ENCODE results near the gene PHLDB1.

Gene PHLDB1

DNA sequence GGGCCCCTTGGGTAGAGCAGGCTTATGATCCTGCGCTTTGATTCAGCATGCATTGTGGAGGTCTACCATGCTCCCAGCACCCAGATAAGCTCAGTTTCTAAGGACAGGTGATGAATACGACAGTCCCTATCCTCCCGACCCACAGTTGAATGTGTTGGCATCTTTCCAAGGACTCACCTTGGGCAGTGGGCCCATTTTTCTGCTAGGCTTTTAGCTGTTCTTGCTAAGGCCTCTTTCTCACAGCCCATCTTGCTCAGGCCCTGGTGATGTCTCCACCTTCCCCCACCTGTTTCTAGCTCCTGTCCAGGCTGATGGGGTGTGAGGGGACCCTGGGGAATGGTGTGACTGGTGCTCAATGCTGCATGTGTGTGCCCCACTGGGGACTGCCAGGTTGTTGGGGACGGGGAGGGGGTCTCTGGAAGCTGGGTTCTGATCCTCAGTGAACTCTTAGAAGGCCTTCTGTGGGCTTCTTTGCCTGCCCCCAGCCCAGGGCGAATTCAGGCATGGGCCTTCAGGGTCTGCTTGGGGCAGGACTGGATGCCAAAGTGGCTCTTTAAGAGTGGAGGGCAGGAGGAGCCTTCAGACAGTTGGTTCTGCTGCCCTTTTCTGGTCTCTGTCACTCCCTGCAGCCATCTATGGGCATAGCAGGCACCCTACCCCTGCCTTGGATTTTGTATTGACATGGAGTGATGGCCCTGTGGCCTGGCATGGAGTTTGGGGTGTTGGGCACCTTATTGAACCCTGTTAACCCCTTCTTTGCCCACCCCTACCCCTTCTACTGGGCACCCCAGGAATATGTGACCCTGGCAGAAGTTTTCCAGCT, 33.1 kb downstream of the PHLDB1 start:
- no peak for DNase-seq

DNA sequence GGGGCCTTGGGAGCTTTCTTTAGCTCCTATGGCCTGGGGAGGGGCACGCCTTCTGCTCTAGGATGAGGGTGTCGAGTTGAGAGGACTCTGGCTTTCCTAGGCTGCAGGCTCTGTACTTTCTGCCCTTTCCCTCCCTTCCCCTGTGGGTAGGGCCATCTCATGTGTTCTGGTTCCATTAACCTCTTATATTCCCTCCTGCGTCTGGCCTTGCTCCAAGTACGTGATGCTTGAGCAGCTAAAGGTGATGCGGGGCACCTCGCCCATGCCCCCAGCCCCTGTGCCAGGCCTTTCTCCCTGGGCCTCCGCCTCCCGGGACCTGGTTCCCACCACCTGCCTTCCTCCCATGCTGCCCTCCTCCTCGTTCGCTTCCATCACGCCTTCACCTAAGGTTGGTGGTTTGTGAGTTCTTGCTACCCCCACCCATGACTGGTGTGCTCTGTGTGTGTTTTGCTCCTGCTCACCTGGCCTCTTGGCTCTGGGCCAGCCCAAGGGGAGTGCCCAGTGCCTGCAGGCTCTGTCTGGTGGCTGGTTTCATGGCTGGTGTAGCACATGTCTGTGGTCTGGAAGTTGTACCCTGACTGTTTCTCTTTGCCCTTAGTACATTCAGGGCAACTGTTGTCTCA, 34.1 kb downstream of the PHLDB1 start:
- no peak for DNase-seq

DNA sequence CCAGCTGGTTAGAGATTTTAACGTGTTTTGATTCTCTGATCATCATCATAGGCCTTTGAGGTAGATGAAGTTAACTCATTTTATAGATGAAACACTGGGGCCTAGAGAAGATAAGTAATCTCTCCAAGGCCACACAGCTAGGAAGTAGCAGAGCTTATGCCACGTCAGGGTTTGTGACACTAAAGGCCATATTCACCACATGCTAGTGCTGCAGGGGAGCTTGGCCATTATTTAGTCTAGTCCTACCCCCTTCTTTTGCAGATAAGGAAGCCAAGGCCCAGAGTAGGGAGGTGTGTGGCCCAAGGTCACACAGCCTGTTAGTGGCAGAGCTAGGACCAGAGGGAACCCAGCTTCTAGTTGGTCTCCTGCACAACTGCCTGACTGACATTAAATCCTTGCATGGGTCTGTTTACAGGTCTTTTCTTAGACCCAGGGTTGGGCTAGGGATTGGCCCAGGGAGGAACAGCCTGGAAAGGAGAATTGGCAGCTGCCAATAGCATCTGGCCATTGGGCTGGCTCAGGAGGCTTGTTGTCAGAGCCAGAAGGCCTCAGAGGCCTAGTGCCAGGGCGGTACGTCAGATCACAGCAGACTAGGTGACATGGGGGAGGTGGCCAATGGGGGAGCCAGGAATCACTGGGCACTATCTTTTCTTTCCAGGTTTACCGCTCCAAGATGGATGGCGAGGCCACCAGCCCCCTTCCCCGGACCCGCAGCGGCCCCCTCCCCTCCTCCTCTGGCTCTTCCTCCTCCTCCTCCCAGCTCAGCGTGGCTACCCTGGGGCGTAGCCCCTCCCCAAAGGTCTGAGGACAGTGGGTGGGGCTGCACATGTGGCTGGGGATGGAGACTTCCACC, 36.0 kb downstream of the PHLDB1 start:
- DNase-seq = no peak

DNA sequence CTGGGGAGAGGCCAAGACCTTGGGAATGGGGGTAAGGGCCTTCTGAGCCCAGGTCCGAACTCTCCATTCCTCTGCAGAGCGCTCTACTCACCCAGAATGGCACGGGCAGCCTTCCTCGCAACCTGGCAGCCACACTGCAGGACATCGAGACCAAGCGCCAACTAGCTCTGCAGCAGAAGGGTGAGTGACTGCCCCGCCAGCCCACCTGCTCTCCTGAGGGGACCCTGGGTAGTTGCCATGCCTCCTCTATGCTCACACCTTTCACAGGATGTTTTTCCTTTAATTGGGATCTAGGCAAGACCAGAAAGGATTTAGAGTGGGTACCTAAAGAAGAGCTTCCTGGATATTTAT, 36.6 kb downstream of the PHLDB1 start:
- no peak for DNase-seq

DNA sequence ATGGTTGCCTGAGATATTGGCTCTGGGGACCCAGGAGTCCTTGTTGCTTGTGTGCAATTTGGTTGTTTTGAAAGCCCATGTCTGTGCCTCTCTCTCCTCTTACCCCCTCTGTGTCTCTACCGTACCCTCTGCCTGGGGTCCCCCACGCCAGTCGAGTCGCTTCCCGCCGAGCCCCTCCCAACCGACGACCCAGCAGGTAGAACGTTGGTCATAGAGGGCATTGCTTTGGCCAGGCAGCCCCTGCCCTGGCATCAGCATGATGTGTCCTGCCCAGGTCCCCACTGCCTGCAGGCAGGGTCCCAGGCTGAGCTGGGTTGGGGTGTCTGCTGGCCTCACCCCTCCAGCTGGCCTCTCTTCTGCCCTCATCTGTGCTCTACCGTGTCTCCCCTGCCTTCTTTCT, 37.1 kb downstream of the PHLDB1 start:
- no peak for DNase-seq

DNA sequence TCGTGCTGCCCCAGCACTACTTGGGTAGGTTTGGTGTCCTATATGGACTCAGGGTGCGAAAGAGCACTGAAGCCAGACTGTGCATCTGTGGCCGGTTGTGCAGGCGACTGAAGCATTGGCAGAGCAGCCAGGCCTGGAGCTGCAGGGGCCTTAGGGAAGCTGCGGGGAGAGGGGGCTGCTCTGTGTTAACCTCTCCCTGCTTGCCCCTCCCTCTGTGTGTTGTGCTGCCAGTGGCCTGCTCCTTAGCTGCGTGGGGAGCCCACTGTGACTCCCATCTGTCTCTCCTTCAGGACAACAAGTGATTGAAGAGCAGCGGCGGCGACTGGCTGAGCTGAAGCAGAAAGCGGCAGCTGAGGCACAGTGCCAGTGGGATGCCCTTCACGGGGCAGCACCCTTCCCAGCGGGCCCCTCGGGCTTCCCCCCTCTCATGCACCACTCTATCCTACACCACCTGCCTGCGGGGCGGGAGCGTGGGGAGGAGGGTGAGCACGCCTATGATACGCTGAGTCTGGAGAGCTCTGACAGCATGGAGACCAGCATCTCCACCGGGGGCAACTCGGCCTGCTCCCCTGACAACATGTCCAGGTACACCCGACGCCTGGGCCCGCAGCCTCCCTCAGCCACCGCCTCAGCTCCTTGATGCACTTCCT, 37.8 kb downstream of the PHLDB1 start:
- no peak for DNase-seq

DNA sequence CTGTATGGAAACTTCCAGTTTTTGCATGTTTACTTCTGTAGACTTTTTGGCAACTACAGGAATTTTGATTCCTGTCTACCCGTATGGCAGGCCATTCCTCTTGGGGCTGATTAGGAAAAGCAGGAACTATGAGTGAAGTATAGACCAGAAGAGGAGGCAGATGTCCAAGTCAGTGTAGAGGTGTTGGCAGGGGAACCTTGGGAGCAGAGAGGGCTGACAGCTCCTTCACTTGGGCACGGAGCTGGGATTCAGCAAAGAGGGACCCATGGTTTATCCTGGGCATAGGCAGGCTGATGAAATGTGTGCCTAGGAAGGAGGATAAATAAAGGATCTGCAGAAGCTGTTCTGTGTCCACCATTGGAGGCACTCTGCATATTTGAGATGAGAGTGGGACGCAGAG, 39.0 kb downstream of the PHLDB1 start:
- DNase-seq = no peak

DNA sequence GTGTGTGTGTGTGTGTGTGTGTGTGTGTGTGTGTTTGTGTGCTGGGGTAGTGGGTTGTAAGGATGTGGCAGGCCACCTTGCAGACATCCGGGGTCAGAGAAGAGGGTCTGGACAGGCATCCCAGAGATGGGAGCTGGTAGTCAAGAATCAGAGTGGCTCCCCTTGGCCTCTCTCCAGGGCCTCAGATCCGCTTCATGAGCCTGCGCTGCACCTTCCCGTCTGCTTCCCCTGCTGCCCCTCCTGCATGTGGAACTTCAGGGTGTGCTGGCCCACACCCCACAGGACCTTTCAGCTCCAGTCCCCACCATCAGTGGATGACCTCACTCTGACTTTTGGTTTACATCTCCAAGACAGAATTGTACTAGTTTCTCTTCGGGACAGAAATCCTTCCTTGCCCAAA, 40.9 kb downstream of the PHLDB1 start:
- DNase-seq = no peak

DNA sequence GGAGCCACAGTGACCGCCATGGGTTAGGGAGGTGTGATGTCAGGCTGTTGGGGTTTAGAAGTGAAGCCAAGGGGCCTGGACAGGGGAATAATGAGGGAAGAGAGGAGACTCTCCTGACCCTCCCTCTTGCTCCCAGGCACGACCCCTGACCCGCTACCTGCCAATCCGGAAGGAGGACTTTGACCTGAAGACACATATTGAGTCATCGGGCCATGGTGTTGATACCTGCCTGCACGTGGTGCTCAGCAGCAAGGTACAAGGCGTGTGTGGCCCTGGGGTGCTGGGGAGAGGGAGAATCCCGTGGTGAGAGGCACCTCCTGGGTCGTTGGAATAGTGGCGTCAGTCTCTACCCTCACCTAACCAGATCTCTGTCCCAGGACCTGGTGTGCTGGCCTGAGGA, 42.5 kb downstream of the PHLDB1 start:
- DNase-seq = no peak

DNA sequence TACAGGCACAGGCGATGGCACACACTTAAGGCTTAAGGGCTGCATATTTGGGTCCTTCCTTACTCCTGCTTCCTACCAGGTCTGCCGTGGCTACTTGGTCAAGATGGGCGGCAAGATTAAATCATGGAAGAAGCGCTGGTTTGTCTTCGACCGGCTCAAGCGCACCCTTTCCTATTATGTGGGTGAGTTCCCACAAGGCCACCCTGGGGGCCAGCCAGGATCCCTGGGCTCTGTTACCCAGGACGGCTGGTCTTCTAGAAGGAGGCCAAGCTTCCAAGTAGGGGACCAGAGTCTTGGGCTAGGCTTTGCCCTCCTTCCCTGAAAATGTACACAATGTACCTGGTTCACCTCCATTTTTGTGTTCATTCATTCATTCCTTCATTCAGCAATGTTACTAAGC, 43.0 kb downstream of the PHLDB1 start:
- no peak for DNase-seq

DNA sequence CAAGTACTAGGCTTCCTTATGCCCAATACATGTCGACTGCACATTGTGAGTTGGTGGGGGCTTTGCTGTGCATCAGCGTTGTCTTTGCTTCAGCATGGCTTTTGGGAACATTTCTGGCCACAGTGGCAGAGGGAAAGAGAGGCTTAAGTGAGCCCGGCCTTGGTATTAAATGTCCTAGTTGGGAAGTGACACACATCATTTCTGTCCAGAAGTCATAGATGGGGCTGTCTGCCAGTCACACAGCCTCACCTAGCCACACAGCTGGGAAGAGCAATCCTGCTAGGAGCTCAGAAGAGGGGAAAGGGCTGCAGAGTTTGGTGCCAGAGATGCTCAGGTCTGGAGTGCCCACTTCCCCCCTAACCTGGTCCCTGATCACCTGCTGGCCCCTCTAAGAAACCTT, 44.4 kb downstream of the PHLDB1 start:
- no peak for DNase-seq

DNA sequence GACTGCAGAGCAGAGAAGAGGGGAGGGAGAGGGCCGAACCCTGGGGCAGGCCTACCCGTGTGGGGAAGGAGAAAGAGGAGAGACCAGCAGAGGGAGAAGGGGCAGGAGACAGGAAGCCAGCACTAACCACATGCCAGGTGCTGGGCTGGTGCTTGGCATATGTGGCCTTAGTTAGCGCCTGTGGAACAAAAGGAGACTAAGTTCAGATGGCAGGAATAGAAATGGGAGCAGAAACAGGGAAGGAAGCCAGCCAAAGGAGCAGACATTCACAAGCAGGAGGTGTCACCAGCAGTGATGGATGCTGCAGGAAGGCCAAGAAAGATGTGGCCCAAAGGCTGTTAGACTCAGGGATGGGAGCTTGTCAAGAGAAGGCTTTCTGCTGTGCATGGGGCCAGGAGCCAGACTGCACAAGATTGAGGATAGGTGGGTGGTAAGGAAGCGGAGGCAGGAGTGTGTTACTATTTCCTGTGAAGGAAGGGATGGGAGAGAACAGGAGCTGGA, 45.3 kb downstream of the PHLDB1 start:
- DNase-seq = no peak

DNA sequence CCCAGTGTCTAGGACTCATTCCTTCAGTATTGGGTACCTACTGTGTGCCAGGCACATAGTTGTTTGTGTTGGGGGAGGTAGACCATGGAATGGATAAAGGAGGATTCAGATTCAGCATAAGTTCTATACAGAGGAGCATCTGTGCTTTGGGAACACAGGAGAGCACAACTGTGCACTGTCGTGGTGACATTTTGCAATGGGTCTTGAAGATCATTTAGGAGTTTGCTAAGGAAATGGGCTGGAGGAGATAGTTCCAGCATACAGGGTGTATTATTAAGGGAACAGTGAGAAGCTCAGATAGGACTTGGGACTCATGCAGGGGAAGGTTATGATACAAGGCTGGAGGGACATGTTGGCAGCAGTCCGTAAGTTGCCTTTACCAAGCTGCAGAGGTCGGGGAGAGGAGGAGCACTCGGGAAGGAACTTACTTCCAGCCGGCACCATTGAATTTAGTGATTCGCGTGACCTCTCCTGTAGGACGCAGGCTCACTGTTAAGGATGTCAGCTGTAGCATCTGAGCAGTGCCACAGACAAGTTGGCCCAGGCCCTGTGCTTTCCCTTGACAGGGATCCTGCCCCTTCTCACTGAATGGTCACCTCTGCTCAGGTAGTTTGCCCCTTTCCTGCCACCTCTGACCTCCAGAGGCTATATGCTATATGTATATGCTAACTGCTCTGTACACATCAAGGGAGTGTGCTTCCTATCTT, 46.4 kb downstream of the PHLDB1 start:
- DNase-seq = no peak

DNA sequence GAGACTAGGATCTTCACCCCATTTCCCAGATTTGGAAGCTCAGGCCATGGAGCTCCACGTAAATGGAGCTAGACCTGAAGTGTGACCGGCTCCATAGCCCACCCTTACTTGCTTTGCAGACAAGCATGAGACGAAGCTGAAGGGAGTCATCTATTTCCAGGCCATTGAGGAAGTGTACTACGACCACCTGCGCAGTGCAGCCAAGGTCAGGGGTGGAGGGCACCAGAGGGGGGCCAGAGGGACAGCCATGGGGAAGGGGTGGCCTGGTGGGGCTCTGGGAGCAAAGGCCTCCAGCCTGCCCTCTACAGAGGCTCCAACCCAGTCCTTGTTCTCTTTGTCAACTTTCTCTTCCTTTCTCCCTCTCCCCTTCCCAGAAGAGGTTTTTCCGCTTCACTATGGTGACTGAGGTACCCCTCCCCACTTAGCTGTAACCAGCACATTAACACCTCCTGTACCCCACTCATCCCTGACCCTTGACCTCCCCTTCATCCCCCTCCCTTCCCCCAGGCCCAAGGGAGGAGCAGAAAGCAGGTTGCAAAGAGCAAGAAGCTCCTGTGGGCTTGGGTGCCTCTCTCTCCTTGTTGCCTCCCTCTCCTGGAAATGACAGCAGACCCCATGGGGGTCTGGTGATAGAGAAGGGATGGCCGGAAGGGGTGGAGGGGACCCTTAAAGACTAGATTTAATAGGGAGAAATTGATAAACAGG, 48.2 kb downstream of the PHLDB1 start:
- DNase-seq = no peak

DNA sequence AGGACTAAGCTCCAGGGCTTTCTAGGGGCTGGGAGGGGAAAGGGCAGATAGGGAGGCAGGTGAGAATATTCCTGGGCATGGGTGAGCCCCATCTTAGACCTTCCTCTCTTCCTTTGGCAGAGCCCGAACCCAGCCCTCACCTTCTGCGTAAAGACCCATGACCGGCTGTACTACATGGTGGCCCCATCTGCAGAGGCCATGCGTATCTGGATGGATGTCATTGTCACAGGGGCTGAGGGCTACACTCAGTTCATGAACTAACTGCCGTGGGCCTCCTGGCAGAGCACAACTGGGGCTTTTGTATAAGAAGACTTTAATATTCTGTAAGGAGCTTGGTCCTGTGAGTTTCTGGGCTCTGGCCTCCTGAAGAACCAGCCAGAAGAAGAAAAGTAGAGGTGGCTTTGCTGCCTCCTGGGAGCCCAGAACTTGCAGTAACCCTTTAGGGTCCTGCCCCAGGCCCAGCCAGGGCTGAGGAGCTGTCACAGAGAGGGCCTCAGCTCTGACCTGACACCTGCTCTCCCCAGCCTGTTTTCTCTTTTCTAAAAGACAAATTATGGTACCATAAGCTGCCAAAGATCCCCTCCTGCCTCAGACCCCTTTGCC, 49.2 kb downstream of the PHLDB1 start:
- DNase-seq = no peak

DNA sequence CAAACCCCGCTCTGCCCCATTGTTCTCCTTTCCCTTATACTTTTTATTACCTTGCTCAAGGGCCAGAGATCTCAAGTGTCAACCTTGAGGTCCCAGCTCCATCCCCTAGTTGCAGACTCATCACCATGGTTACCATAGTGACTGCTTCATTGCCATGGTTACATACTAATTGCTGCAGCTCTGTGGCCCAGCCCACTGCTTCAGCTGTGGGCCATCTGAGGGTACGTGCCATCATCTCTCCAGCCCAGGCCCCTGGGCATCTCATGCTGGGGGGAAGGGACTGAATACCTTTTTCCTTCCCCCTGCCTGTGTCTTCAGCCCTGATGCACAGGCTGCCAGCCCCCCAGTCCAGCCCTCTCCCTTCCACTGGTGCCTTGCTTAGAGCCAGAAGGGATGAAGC, 49.8 kb downstream of the PHLDB1 start:
- no peak for DNase-seq

DNA sequence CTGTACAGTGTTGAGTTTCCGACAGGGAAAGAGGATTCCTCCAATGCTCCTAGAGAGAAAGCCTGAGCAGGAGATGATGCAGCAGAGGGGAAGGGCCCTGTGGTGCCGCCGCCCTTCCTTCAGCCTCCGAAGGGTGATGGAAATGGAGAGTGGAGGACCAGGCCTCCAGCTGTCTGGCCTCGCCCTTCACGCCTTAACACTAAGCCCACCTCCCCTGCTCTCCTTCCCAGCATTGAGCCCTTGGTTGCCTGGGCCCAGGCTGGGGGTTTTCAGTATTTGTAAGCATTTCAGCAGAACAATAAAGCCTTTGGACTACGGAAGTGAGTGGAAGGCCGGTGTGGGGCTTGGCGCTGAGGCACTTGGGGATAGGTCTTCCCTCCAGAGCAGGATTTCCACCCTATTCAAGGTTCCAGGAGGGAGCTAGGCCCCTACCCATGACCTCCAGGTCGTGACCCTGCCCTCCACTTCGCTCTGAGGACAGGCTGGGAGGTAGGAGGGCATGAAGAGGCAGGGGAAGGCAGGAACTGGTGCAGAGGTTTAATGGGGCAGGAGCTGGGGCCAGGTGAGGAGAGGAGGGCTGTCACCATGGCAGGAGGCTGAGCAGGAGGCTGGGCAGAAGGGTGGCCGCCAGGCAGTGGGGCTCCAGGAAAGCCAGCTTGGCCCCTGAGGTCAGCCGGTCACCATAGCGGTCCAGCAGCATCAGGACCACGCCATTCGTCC, 50.5 kb downstream of the PHLDB1 start:
- DNase-seq = no peak

DNA sequence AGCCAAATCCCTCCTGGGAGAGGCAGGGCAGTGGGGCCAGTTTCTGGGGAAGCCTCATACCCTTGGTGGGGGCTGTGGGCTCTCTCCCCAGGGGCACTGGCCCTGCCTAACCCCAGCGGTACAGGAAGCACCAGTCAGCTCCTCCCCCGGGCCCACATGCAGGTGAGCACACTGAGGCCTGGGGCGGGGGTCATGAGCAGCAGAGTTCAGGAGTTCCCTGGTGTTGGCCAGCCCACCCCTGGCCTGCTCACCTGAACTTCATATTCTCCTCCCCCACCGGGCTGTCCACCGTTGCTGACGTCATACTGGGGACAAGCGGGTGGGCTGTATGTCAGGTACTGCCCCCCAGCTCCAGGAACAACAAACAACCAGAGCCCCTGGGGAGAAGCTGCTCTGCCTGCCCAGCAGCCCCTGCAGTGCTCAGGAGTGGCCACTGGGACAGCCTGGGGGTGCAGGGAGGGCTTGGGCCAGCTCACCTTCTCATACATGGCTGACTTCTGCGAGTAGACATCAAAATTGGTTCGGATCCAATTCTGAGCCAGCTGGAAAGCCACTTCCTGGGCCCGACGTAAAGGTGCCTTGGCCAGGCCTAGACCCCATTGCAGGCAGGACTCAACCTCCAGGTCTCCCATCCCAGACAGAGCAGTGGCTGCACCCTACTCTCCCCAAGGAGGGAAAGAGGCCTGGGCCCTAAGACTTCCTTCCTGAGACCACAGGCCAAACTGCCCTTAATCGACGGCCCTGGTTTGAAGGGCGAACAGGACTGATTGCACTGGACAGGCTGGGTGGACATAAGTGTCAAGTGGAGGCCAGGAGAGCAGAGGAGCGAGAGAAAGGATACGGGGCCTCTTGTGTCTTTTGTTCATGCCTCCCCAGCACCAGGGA, 51.3 kb downstream of the PHLDB1 start:
- DNase-seq = no peak

DNA sequence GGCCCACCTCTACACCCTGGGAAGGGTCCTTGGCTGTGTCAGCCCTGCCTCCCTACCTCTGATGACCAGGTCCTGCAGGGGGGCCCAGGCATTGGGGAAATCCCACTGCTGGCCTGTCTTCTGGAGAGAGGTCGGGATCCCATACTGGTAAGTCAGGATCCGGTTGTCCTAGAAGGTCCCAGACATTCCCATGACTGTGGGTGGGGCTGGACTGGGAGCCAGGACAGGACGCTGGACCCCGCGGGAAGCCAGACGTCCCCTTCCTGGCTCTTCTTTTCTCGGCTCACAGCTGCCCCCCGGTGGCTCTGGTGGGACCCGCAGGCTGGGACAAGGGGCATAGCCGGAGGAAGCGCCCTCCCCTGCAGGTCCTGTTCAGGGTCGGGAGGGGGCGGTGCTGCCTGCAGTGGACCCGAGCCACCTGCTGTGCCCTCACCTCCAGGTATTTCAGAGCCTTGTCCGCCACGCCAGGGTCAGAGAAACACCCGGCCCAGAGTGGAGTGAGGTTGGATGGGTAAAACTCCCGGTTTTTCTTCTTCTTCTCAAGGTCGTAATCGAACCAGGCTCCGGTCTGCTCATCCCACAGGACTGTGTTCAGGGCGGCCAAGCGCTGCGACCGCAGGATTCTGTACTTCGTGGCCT, 52.0 kb downstream of the PHLDB1 start:
- DNase-seq = peak; percentile 83 to 88

Data from CD4-positive, alpha-beta T cell treated with Interferon alpha-2 for 1 hour (primary cell).